GM18861 (cell line): Measurements from ENCODE around the gene PYY.
"Not testable (repeated sequence)": the region's sequence is repeated elsewhere in the genome, so short reads cannot be mapped to it uniquely, and the experiment has no call there.

ENCODE experiments used
- ATAC-seq: cut with Tn5 transposase; IDR thresholded peaks from one replicate; pipeline ENCODE4 v1.9.1; 2021; ENCODE audit not compliant: unreplicated experiment

The PYY gene

GRCh38 chr17:43953746-43954145 lies at the start of gene PYY:
TSS of gene PYY (minus strand) at chr17:43953940. CDS start at chr17:43953483, 457 bp downstream.
- no peak for ATAC-seq

- no peak for ATAC-seq
Observed at GRCh38 chr17:44002141-44002848, 48.6 kb upstream of the PYY start.

GRCh38 chr17:44001461-44001920 lies 47.8 kb upstream of the PYY start:
- no peak for ATAC-seq

- ATAC-seq = no peak
Observed at GRCh38 chr17:44000871-44001460, 47.2 kb upstream of the PYY start.

- no peak for ATAC-seq
Observed at GRCh38 chr17:44000141-44000860, 46.6 kb upstream of the PYY start.

- ATAC-seq = no peak
Observed at GRCh38 chr17:43999024-43999423, 45.3 kb upstream of the PYY start.

GRCh38 chr17:43998552-43998951 lies 44.8 kb upstream of the PYY start:
- ATAC-seq = no peak

- ATAC-seq = not testable (repeated sequence)
Observed at GRCh38 chr17:43997180-43997579, 43.4 kb upstream of the PYY start.

GRCh38 chr17:43995150-43995471 lies 41.4 kb upstream of the PYY start:
- no peak for ATAC-seq

GRCh38 chr17:43994272-43995149 lies 40.8 kb upstream of the PYY start:
- ATAC-seq = no peak

GRCh38 chr17:43992641-43993040 lies 38.9 kb upstream of the PYY start:
- no peak for ATAC-seq

- no peak for ATAC-seq
Observed at GRCh38 chr17:43988301-43988700, 34.6 kb upstream of the PYY start.

GRCh38 chr17:43987131-43988021 lies 33.6 kb upstream of the PYY start:
- no peak for ATAC-seq

- no peak for ATAC-seq
Observed at GRCh38 chr17:43986225-43986981, 32.7 kb upstream of the PYY start.

GRCh38 chr17:43984521-43984920 lies 30.8 kb upstream of the PYY start:
- no peak for ATAC-seq

GRCh38 chr17:43983515-43984411 lies 30.0 kb upstream of the PYY start:
- ATAC-seq = no peak

- ATAC-seq = no peak
Observed at GRCh38 chr17:43983196-43983514, 29.4 kb upstream of the PYY start.

- no peak for ATAC-seq
Observed at GRCh38 chr17:43982171-43982570, 28.4 kb upstream of the PYY start.

- no peak for ATAC-seq
Observed at GRCh38 chr17:43979671-43980070, 25.9 kb upstream of the PYY start.
